ENCODE data around the gene IL4I1.

The IL4I1 gene

GRCh38 chr19:49849433-49850220 is 47.1 kb downstream of the IL4I1 start:
- no peak for DNase-seq

GRCh38 chr19:49848938-49849337 is 47.7 kb downstream of the IL4I1 start:
- DNase-seq: no peak

- DNase-seq: peak; percentile 68
These were observed 48.7 kb downstream of the IL4I1 start for GRCh38 chr19:49847731-49848696.

DNA sequence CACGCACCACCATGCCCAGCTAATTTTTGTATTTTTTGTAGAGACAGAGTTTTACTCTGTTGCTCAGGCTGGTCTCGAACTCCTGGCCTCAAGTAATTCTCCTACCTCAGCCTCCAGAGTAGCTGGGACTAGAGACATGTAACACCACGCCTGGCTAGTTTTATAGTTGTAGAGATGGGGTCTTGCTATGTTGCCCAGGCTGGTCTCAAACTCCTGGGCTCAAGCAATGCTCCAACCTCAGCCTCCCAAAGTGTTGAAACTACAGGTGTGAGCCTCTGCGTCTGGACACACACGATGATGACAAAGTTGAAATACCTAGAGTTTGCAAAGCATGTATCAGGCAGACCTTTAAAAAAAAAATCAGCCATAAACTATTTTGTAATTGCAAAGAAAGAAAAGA is 50.3 kb downstream of the IL4I1 start:
- DNase-seq: no peak

DNA sequence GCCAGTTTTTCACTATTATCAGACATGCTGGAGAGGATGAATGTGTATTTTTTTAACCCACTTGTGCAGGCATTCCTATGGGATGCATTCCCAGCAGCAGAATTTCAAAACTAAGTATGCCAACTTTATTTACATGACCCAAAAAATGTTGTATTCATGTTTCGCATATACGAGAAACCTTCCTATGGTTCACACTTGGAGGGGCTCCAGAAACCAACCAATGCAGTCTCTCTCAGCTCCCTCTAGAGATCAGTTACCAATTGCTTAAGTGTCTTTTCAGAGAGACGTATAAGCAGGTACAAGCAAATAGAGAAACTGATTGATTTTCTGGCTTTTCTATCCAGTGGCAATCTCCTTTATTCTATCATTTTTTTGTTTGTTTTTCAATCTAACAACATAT is 51.3 kb downstream of the IL4I1 start:
- no peak for DNase-seq

GRCh38 chr19:49844138-49845095 is 52.3 kb downstream of the IL4I1 start:
- DNase-seq: no peak

- DNase-seq: no peak
These were observed 53.4 kb downstream of the IL4I1 start for GRCh38 chr19:49843265-49843664.

- DNase-seq: no peak
These were observed 55.9 kb downstream of the IL4I1 start for GRCh38 chr19:49840736-49841249.

DNA sequence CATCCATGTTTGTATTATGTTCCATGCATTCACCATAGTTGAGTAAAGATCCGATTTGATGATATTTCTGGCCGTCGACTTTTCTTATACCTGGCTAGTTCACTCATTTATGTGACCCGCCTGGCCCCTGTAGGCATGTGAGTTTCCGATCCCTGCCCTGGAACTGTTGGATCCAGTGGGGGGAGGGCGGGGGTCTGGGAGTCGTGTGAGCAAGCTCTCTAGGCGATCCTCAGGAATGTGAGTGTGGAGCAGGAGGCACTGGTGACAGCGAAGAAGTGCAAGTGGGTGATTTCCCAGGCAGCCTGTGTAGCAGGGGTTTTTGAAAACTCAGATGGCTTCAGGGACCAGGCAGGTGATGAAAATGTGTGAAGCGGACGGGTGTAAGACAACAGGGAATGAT is 56.4 kb downstream of the IL4I1 start:
- no peak for DNase-seq

DNA sequence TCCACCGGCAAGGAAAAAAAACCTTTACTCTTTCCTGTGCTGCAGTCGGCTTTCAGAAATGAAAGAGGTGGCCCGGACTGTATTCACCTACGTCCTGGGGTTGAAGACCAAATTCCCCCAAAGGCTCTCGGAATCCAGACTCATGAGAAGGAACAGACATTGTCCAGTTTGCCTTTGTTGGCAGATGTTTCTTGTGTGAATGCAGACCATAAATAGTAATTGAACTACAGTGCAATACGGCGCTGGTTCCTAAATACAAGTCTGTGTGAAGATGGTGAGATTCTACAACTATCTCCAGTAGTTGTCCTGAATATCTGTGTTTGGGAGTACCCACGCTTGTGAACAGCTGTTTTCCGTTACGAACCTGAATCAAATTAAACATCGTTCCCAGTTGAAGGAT is 57.0 kb downstream of the IL4I1 start:
- no peak for DNase-seq
